ENCODE results near the gene MYO1D. TPM values are rescaled to one million over a fixed set of nuclear protein-coding genes. Genes with fewer than 3 reads are reported as not detected.

The MYO1D gene
- total and polyA plus RNA-seq, 2 donors (not counting 3 experiments of a cell fraction or from before 2014, with no cell fraction given) = 37.8 to 85.5 TPM

DNA sequence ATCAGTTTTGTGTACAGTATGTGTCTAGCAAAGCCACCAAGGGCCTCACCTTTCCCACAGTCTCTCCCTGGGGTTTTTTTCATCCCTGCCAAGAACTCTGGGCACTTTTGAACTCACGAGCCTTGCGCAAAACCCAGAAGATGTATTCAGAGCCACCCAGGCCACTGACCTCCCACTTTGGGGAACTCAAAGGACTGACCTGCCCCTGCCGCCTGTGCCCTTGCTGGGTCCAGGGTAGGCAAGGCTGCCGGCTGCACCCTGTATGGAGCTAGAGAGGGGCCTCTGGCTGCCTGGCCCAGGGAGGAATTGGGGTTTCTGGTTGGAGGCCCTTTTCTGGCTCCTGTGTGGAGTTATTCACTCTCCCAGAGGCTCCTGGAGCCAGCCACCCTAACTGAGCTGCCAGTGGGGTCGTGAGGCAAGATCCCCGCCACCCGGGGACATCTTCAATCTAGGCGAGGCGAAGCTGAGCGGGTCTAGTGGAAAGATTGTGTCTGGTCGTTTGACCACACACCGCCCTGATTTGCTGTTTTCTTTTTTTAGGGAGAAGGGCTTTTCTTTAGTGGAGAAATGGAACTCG is 388.2 kb downstream of the MYO1D start:
- FAIRE-seq (no peak), DNase-seq (ENCODE audit: low read depth, low spot score) (no peak)
- Histone ChIP-seq H3K27me3 (ENCODE audit: control insufficient read depth in 2 of 2, insufficient read depth in 2 of 2, low read length in 2 of 2) (no peaks in the 10 kb centered on the region), H3K4me3 (replicated peaks in 1 of 3; ENCODE audit: insufficient read depth in 1 of 3, low read depth in 1 of 3, low read length in 3 of 3) (no peak overlapping the region), H3K9me1 (replicated peaks; ENCODE audit: control insufficient read depth, extremely low read depth, insufficient read depth, low read length) (no peaks in the 10 kb centered on the region), H3K4me2 (ENCODE audit: insufficient read depth, low read length) (no peak overlapping the region), H3K27ac (ENCODE audit: insufficient read depth, low read depth, low read length) (no peak overlapping the region), H3K36me3 (ENCODE audit: control insufficient read depth in 2 of 2, extremely low read depth in 1 of 2, insufficient read depth in 2 of 2, low read length in 2 of 2) (no peaks in the 10 kb centered on the region), H2AFZ (ENCODE audit: low read depth, low read length) (no peak overlapping the region), H4K20me1 (replicated peaks; ENCODE audit: control insufficient read depth, extremely low read depth, insufficient read depth, low read length) (no peaks in the 10 kb centered on the region), H3K9ac (replicated peaks; ENCODE audit: extremely low read depth, insufficient read depth, low read length) (no peak overlapping the region), H3K9me3 (replicated peaks; ENCODE audit: control insufficient read depth, insufficient read depth, low read length) (no peaks in the 10 kb centered on the region), H3K4me1 (ENCODE audit: control insufficient read depth, extremely low read depth, insufficient read depth, low read length) (peaks cover 6% of the 10 kb centered on the region), H3K79me2 (ENCODE audit: control insufficient read depth, insufficient read depth, low read length) (peaks cover 2% of the 10 kb centered on the region)
- ChIA-PET CTCF (interaction anchor here (0.9 to 1.4 kb wide), 3 partner anchors 27 to 1262 kb away, joined by 3 to 6 read pairs (median 3); no protein-coding TSS in a partner anchor), POLR2A (no interaction called here)
- TF ChIP-seq, protein P1, sequence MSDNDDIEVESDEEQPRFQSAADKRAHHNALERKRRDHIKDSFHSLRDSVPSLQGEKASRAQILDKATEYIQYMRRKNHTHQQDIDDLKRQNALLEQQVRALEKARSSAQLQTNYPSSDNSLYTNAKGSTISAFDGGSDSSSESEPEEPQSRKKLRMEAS (IDR thresholded peaks at IDR 0.05; ENCODE audit: insufficient read depth, insufficient read length) = no peak
- TF ChIP-seq EZH2 (IDR thresholded peaks at IDR 0.05; ENCODE audit: borderline replicate concordance, low read depth, low read length, severe bottlenecking) = no peak
- TF ChIP-seq POLR2A (IDR thresholded peaks at IDR 0.05; ENCODE audit: low read depth, low read length) = no peak
- TF ChIP-seq GATA2 (IDR thresholded peaks at IDR 0.05; ENCODE audit: insufficient read depth, insufficient read length, low read depth, low read length) = no peak
- no peak for TF ChIP-seq JUN (IDR thresholded peaks at IDR 0.05; ENCODE audit: borderline replicate concordance, insufficient read depth, insufficient read length, low read depth)
- no peak for TF ChIP-seq POLR2AphosphoS5 (IDR thresholded peaks at IDR 0.05; ENCODE audit: insufficient read depth, low read depth, low read length)
- TF ChIP-seq, protein P2, sequence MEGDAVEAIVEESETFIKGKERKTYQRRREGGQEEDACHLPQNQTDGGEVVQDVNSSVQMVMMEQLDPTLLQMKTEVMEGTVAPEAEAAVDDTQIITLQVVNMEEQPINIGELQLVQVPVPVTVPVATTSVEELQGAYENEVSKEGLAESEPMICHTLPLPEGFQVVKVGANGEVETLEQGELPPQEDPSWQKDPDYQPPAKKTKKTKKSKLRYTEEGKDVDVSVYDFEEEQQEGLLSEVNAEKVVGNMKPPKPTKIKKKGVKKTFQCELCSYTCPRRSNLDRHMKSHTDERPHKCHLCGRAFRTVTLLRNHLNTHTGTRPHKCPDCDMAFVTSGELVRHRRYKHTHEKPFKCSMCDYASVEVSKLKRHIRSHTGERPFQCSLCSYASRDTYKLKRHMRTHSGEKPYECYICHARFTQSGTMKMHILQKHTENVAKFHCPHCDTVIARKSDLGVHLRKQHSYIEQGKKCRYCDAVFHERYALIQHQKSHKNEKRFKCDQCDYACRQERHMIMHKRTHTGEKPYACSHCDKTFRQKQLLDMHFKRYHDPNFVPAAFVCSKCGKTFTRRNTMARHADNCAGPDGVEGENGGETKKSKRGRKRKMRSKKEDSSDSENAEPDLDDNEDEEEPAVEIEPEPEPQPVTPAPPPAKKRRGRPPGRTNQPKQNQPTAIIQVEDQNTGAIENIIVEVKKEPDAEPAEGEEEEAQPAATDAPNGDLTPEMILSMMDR (IDR thresholded peaks at IDR 0.05; ENCODE audit: extremely low read depth in 1 of 2, insufficient read depth in 1 of 2, low read depth in 1 of 2, low read length in 2 of 2) = no peak
- no peak for TF ChIP-seq FOS (IDR thresholded peaks at IDR 0.05; ENCODE audit: borderline replicate concordance, insufficient read depth, low read length)
- no peak for TF ChIP-seq MYC (IDR thresholded peaks at IDR 0.05; ENCODE audit: low read depth, low read length)
- no TSS peak for BruUV-seq (replicated peaks)
- intact Hi-C loops (cut with micrococcal nuclease) = loop anchor here (10.0 kb wide), 1 partner anchor 506 kb away; the partner anchor contains the start of gene SPACA3
- dilution Hi-C loops (cut with MboI; ENCODE audit: extremely low pct_ligation_motif_present, low sequenced_read_pairs) = no loop called here
